ENCODE results near the gene WNT11. TPM values are rescaled to one million over a fixed set of nuclear protein-coding genes. Genes with fewer than 3 reads are reported as not detected.
A peak's percentile ranks its signal among the peaks of the same experiment; 100 is the strongest.

WNT11 gene
- total RNA-seq (2014; rRNA removed) = 0.06 TPM in 1 of 2 replicates, not detected in the other
- polyA plus RNA-seq (2012) = not detected

- no peak for DNase-seq (ENCODE audit: low read depth)
Observed at GRCh38 chr11:76206327-76207081, at the start of gene WNT11. Gene WNT11, minus strand, starts transcription at chr11:76206502. Its CDS starts 95 bp downstream, at chr11:76206407.

GRCh38 chr11:76253416-76253815 lies 47.1 kb upstream of the WNT11 start:
- DNase-seq (ENCODE audit: low read depth) = no peak

- DNase-seq (ENCODE audit: low read depth) = no peak
Observed at GRCh38 chr11:76252631-76253070, 46.3 kb upstream of the WNT11 start.

GRCh38 chr11:76251576-76251975 lies 45.3 kb upstream of the WNT11 start:
- no peak for DNase-seq (ENCODE audit: low read depth)

GRCh38 chr11:76251226-76251575 lies 44.9 kb upstream of the WNT11 start:
- DNase-seq (ENCODE audit: low read depth) = no peak

GRCh38 chr11:76250520-76251225 lies 44.4 kb upstream of the WNT11 start:
- peak; percentile 9 for DNase-seq (ENCODE audit: low read depth)

- no peak for DNase-seq (ENCODE audit: low read depth)
Observed at GRCh38 chr11:76249195-76249741, 43.0 kb upstream of the WNT11 start.

- DNase-seq (ENCODE audit: low read depth) = no peak
Observed at GRCh38 chr11:76248210-76248609, 41.9 kb upstream of the WNT11 start.

GRCh38 chr11:76247091-76247490 lies 40.8 kb upstream of the WNT11 start:
- no peak for DNase-seq (ENCODE audit: low read depth)

- no peak for DNase-seq (ENCODE audit: low read depth)
Observed at GRCh38 chr11:76246271-76246933, 40.1 kb upstream of the WNT11 start.

- DNase-seq (ENCODE audit: low read depth) = no peak
Observed at GRCh38 chr11:76245720-76246119, 39.4 kb upstream of the WNT11 start.

- no peak for DNase-seq (ENCODE audit: low read depth)
Observed at GRCh38 chr11:76244316-76244851, 38.1 kb upstream of the WNT11 start.

- no peak for DNase-seq (ENCODE audit: low read depth)
Observed at GRCh38 chr11:76243957-76244285, 37.6 kb upstream of the WNT11 start.

GRCh38 chr11:76243193-76243956 lies 37.1 kb upstream of the WNT11 start:
- DNase-seq (ENCODE audit: low read depth) = no peak

GRCh38 chr11:76242004-76242779 lies 35.9 kb upstream of the WNT11 start:
- DNase-seq (ENCODE audit: low read depth) = no peak

GRCh38 chr11:76241243-76242000 lies 35.1 kb upstream of the WNT11 start:
- DNase-seq (ENCODE audit: low read depth) = no peak

GRCh38 chr11:76240666-76241065 lies 34.4 kb upstream of the WNT11 start:
- no peak for DNase-seq (ENCODE audit: low read depth)

GRCh38 chr11:76240161-76240540 lies 33.8 kb upstream of the WNT11 start:
- no peak for DNase-seq (ENCODE audit: low read depth)

- DNase-seq (ENCODE audit: low read depth) = no peak
Observed at GRCh38 chr11:76239483-76240160, 33.3 kb upstream of the WNT11 start.

Measured in LHCN-M2 (cell line).